ENCODE data around the gene AGR2.
"Not testable (repeated sequence)": the region's sequence is repeated elsewhere in the genome, so short reads cannot be mapped to it uniquely, and the experiment has no call there.

The AGR2 gene

DNA sequence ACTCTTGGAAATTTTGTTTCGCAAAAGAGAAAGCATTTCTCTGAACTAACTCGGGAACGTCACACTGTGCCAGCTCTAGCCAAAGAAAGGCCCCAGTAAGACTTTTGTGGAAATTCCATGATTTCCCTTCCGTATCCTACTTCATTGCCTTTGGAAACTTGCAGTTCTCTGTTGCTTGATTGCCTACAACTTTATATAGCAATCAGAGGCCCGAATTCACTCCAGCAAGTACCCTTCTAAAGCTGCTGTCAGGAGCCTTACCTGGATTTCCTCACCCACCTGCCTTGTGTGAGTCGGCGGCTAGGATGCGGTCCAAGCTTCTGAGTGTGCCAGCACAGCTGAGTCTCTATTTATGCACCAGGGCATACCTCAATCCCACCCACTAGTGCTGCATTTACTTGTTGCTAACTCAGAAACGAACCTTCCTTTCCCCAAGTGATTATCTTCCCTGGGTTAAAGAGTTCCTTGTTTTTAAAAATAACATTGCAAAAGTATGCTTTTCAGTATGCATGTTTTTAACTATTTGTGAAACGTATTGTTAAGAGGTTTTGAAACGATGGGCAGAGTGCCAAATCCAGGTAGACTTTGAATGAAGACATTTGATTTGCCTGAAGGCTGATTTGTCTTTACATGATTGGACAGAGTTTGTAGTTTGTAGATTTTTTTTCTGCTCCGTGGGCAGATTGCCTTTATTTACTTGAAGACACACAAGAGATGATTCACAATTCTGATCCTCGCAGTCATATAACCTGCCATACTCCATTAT is at the start of gene AGR2:
AGR2 (minus strand) TSS at position 326 of the 766 bp plus-strand sequence. CDS start 3,203 bp downstream, outside the sequence.
- DNase-seq (ENCODE audit: low read depth) = no peak

GRCh38 chr7:16853189-16853588 is 48.4 kb upstream of the AGR2 start:
- DNase-seq (ENCODE audit: low read depth) = not testable (repeated sequence)

DNA sequence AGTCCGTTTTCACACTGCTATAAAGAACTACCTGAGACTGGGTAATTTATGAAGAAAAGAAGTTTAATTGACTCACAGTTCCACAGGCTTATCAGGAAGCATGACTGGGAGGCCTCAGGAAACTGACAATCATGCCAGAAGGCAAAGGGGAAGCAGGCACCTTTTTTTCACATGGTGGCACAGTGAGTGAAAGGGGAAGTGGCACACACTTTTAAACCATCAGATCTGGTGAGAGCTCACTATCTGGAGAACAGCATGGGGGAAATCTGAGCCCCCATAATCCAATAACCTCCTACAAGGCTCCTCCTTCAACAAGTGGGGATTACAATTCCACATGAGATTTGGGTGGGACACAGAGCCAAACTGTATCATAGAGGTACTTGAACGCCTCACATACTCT is 47.0 kb upstream of the AGR2 start:
- DNase-seq (ENCODE audit: low read depth) = no peak

DNA sequence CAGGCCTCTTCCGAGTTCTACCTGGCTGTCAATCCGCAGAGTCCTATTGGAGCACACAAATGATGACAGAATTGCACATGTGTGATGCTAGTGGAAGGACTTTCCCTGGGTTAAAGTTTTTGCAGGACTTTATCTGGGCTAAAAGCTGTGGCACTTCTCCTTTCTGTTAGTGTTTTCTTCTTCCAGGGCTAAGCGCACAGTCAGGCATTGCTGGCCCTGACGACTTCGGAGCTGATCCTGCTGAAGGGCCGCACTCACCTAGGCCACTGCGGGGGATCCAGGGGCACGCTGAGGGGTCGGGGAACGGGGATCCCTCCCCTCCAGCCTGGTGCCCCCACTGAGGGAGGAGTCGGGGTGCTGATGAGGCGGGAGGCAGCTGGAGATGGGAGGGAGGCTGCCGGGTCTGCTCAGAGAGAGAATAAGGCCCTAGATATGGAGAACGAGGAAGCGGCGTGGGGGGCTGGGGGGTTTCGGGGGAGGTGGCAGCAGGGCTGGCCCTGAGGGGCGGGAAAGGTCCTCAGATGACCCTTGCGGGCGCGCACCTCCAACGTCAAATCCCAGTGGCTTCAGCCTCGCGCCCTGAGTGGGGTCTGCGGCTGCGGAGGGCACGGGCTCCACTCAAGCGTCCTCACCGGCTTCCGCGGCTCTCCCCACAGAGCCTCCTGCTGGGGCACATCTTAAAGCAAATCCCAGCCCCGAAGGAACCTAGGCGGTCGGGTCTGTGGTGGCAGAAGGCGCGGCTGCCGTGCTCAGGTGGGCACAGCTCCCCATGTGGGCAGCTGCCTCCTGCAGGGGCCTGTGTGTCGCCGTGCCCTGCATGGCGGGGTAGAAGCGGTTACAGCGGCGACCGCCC is 46.0 kb upstream of the AGR2 start:
- no peak for DNase-seq (ENCODE audit: low read depth)

GRCh38 chr7:16849296-16850148 is 44.7 kb upstream of the AGR2 start:
- no peak for DNase-seq (ENCODE audit: low read depth)

GRCh38 chr7:16847381-16847860 is 42.6 kb upstream of the AGR2 start:
- no peak for DNase-seq (ENCODE audit: low read depth)

- no peak for DNase-seq (ENCODE audit: low read depth)
Measured at GRCh38 chr7:16846601-16847165, 41.9 kb upstream of the AGR2 start.

DNA sequence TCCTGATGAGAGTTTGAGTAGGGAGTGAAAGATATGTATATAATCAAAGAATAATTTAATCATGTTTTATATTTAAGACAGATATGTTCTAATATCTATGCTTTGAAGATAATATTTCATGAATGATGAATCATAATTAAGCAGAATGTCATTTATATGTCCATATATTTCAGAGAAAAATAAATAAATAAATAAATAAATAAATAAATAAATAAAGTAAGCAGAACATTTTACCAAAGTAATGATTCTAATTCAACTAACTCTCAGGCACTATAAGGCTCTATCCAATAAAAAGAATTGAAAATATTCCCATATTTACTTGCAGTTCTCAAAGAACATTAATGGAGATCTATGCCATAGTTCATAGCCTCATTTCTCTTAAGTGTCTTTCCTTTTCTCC is 40.9 kb upstream of the AGR2 start:
- no peak for DNase-seq (ENCODE audit: low read depth)

GRCh38 chr7:16841681-16842080 is 36.9 kb upstream of the AGR2 start:
- no peak for DNase-seq (ENCODE audit: low read depth)

DNA sequence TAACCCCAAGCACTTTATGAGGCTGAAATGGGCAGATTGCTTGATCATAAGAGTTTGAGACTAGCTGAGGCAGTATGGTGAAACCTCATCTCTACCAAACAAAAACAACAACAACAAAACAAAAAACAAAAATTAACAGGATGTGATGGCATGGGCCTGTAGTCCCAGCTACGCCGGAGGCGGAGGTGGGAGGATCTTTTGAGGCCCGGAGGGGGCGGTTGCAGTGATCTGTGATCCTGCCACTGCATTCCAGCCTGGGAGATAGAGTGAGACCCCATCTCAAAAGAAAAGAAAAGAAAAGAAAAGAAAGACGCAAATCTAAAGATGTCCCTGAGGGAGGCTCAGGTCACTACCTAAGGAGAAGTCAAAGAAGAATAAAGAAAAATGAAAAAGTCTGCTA is 35.3 kb upstream of the AGR2 start:
- DNase-seq (ENCODE audit: low read depth) = no peak

- no peak for DNase-seq (ENCODE audit: low read depth)
Measured at GRCh38 chr7:16839646-16840045, 34.8 kb upstream of the AGR2 start.

GRCh38 chr7:16838891-16839290 is 34.1 kb upstream of the AGR2 start:
- no peak for DNase-seq (ENCODE audit: low read depth)

- no peak for DNase-seq (ENCODE audit: low read depth)
Measured at GRCh38 chr7:16838386-16838785, 33.6 kb upstream of the AGR2 start.

DNA sequence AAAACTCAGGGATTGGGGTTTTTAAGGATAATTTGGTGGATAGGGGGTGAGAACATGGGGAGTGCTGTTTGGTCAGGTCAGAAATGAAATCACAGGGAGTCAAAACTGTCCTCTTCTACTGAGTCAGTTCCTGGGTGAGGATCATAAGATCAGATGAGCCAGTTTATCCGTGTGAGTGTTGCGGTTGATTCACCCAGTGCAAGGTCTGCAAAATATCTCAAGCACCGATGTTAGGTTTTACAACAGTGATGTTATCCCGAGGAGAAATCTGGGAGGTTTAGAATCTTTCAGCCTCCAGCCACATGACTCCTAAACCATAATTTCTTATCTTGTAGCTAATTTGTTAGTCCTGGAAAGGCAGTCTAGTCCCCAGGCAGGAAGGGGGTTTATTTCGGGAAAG is 31.7 kb upstream of the AGR2 start:
- no peak for DNase-seq (ENCODE audit: low read depth)

- no peak for DNase-seq (ENCODE audit: low read depth)
Measured at GRCh38 chr7:16833373-16833772, 28.6 kb upstream of the AGR2 start.

DNA sequence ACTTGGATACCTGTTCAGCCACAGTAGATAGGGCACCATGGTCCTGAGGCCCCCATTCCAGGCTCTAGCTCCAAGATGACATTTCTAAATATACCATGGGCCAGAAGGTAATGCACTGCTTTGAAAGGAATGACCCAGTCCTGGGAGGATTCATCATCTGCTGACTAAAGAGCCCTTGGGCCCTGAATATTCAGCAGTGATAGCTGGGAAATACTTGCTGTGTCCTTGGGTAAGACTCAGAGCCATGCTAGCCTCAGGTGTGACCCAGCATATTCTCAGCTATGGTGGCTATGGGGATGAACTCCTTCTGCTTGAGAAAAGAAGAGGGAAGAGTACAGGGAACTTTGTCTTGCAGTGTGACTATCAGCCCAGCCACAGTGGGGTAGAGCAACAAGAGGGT is 21.3 kb upstream of the AGR2 start:
- no peak for DNase-seq (ENCODE audit: low read depth)

GRCh38 chr7:16822029-16822428 is 17.2 kb upstream of the AGR2 start:
- DNase-seq (ENCODE audit: low read depth) = no peak

GRCh38 chr7:16818732-16819131 is 13.9 kb upstream of the AGR2 start:
- DNase-seq (ENCODE audit: low read depth) = no peak

- no peak for DNase-seq (ENCODE audit: low read depth)
Measured at GRCh38 chr7:16817536-16817935, 12.7 kb upstream of the AGR2 start.

DNA sequence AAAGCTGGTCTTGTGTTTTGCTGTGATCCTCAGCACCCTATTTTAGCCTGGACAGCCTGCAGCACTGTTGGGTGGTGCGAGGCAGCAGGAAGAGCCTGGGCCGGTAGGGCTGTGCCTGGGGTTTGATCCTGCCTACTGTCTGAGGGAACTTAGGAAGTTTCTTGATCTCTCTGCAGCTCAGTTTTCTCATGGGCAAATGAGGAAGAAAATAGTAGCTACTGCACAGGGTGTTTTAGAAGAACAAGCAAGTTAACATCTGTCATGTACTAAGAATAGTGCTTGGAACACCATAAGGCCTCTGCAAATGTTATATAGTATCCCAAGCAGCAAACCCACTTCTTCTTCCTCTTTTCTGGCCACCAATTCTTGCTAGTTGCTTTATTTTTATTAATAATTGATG is 12.0 kb upstream of the AGR2 start:
- no peak for DNase-seq (ENCODE audit: low read depth)

DNA sequence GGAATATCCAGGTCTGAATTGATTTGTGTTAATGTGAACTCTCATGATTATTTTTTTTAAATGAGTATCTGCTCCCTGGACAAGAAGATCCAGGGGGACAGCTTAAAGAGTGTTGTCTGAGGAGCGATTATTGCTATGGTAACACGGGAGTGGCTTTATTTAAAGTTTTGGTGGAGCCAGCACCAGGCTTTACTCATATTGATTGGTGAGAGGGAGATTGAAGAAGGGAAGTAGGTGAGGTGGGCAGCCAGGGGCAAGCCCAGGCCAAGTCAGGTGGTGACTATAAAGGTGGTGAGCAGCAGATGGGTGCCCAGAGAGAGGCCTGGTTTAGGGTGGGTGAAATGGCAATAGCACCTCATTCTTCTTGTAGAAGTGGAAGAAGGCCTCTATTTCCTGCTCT is 10.2 kb upstream of the AGR2 start:
- DNase-seq (ENCODE audit: low read depth) = no peak

GRCh38 chr7:16813232-16813616 is 8.4 kb upstream of the AGR2 start:
- no peak for DNase-seq (ENCODE audit: low read depth)

Data from activated T-helper 1 cell treated with Interleukin-2 at 50 U/mL for 16 hours (primary cell).